Omental fat pad (tissue), 4 donors: Measurements from ENCODE around the gene GRPEL2. TPM values are rescaled to one million over a fixed set of nuclear protein-coding genes. Genes with fewer than 3 reads are reported as not detected.
A peak's percentile ranks its signal among the peaks of the same experiment; 100 is the strongest.

ENCODE experiments used
- ATAC-seq: fragments of 150-250 bp; one replicate; pipeline ENCODE4 v1.9.1; 2016; ENCODE audit warnings: mild to moderate bottlenecking, moderate library complexity; ENCODE audit not compliant: low FRiP score
- DNase-seq: peaks from one replicate; pipeline ENCODE4 v3.0.0-alpha.2; 2019; ENCODE audit warnings: low spot score
- CTCF ChIP-seq, 3 donors: fragments of 450-650 bp; IDR thresholded peaks; one replicate each; pipeline ENCODE4 v1.5.1; 2016 to 2017; ENCODE audit warnings: antibody characterized with exemption in 3 of 3, mild to moderate bottlenecking in 3 of 3, moderate library complexity in 2 of 3
- total RNA-seq, 4 donors: library from RNA; depleted of rRNA; stranded (reverse); fragments of >200 nt; gene quantifications; one replicate each; pipeline ENCODE4 v1.1.0, GENCODE V29; 2016

Gene GRPEL2
- total RNA-seq, 4 donors from 2014 or later = 10.9 to 18.4 (median 15.9) TPM

- DNase-seq = no peak
- ATAC-seq = no peak
- TF ChIP-seq CTCF (IDR thresholded peaks at IDR 0.05) = no peak
These were observed 34.8 kb upstream of the GRPEL2 start for GRCh38 chr5:149310488-149310887.

- no peak for DNase-seq
- no peak for ATAC-seq
- TF ChIP-seq CTCF (IDR thresholded peaks at IDR 0.05) = no peak
These were observed 34.2 kb upstream of the GRPEL2 start for GRCh38 chr5:149310947-149311658.

GRCh38 chr5:149313151-149313841 lies 32.0 kb upstream of the GRPEL2 start:
- TF ChIP-seq CTCF (IDR thresholded peaks at IDR 0.05) = no peak
- ATAC-seq (no peak), DNase-seq (no peak)

- ATAC-seq (no peak), DNase-seq (no peak)
- TF ChIP-seq CTCF (IDR thresholded peaks at IDR 0.05) = no peak
These were observed 30.7 kb upstream of the GRPEL2 start for GRCh38 chr5:149314571-149315111.

- no peak for TF ChIP-seq CTCF (IDR thresholded peaks at IDR 0.05)
- no peak for DNase-seq
- no peak for ATAC-seq
These were observed 29.5 kb upstream of the GRPEL2 start for GRCh38 chr5:149315753-149316152.

- ATAC-seq (no peak), DNase-seq (no peak)
- TF ChIP-seq CTCF (IDR thresholded peaks at IDR 0.05) = peak in 1 of 3 donors; percentile 17
These were observed 27.8 kb upstream of the GRPEL2 start for GRCh38 chr5:149317281-149318048.
